A549 treated with AZD2906 at 1 μM for 4 hours (cell line): ENCODE results near the gene EPHB2. TPM values are rescaled to one million over a fixed set of nuclear protein-coding genes. Genes with fewer than 3 reads are reported as not detected.

Experiments used
- total RNA-seq: library from RNA; stranded (reverse); fragments of 200-300 nt; extraction: Qiagen RNA extraction; gene quantifications from 5 replicates; pipeline ENCODE4 v1.2.3, GENCODE V29; 2022

EPHB2 gene
- total RNA-seq: 29.5 to 35.6 TPM (median 34.4 TPM) in 5 replicates

DNA sequence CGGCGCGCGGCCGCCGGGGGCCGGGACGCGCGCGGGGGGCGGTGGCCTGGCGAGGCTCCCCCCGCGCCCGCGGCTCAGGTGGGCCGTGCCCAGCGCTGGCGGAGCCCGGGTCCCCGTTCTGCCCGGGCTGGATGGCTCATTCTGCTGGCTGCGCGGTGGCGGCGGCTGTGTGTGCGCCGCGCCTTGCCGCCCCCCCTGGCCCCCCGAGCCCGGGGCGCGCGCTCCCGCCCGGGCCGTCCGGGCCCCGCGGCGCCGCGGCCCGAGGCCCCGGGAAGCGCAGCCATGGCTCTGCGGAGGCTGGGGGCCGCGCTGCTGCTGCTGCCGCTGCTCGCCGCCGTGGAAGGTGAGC lies at the start of gene EPHB2:
Gene EPHB2 (plus strand): TSS at position 139 of the 349 bp plus-strand sequence. CDS start 144 bp downstream, at position 283.

Other genes starting within 250 kb of the EPHB2 start
- gene EPHA8, start 147.3 kb upstream of the EPHB2 start, total RNA-seq: 0.03 to 0.06 TPM (median 0.05 TPM) in 4 of 5 replicates, not detected in the other
- gene C1QA, start 74.2 kb upstream of the EPHB2 start, total RNA-seq: not detected in 5 replicates
- not detected in 5 replicates for gene C1QC, start 67.2 kb upstream of the EPHB2 start, total RNA-seq
- not detected in 5 replicates for gene C1QB, start 57.6 kb upstream of the EPHB2 start, total RNA-seq